WI38 (cell line): ENCODE results near the gene AQP3.

Source experiments
- H3K4me3 ChIP-seq: 2 replicates; pipeline ENCODE4 v1.5.1; 2011; ENCODE audit warnings: low read depth, mild to moderate bottlenecking, control low read depth, low read length
- CTCF ChIP-seq: IDR thresholded peaks from 2 replicates; pipeline ENCODE4 v1.5.1; 2012; ENCODE audit warnings: low read depth, mild to moderate bottlenecking, control low read depth, low read length

Gene AQP3

GRCh38 chr9:33438926-33439680 is 8.3 kb downstream of the AQP3 start:
- H3K4me3 ChIP-seq, result no peak overlapping the region

GRCh38 chr9:33437898-33438297 is 9.5 kb downstream of the AQP3 start:
- TF ChIP-seq CTCF, result no peak
- H3K4me3 ChIP-seq, result no peak overlapping the region

More at GRCh38 chr9:33438926-33439680, 8.3 kb downstream of the AQP3 start:
- no peak for TF ChIP-seq CTCF

- no peak for TF ChIP-seq CTCF
- no peak overlapping the region for H3K4me3 ChIP-seq
Measured at GRCh38 chr9:33437205-33437604, 10.2 kb downstream of the AQP3 start.

GRCh38 chr9:33436445-33436844 is 10.9 kb downstream of the AQP3 start:
- no peak for TF ChIP-seq CTCF
- H3K4me3 ChIP-seq, result no peak overlapping the region

- no peak for TF ChIP-seq CTCF
- H3K4me3 ChIP-seq, result no peak overlapping the region
Measured at GRCh38 chr9:33435821-33436277, 11.5 kb downstream of the AQP3 start.

- no peak for TF ChIP-seq CTCF
- no peak overlapping the region for H3K4me3 ChIP-seq
Measured at GRCh38 chr9:33434317-33435105, 12.9 kb downstream of the AQP3 start.

GRCh38 chr9:33433871-33434270 is 13.5 kb downstream of the AQP3 start:
- no peak for TF ChIP-seq CTCF

More at GRCh38 chr9:33433871-33434270, 13.5 kb downstream of the AQP3 start:
- H3K4me3 ChIP-seq, result no peak overlapping the region
